ENCODE measurements around the gene LHX5.

The LHX5 gene

DNA sequence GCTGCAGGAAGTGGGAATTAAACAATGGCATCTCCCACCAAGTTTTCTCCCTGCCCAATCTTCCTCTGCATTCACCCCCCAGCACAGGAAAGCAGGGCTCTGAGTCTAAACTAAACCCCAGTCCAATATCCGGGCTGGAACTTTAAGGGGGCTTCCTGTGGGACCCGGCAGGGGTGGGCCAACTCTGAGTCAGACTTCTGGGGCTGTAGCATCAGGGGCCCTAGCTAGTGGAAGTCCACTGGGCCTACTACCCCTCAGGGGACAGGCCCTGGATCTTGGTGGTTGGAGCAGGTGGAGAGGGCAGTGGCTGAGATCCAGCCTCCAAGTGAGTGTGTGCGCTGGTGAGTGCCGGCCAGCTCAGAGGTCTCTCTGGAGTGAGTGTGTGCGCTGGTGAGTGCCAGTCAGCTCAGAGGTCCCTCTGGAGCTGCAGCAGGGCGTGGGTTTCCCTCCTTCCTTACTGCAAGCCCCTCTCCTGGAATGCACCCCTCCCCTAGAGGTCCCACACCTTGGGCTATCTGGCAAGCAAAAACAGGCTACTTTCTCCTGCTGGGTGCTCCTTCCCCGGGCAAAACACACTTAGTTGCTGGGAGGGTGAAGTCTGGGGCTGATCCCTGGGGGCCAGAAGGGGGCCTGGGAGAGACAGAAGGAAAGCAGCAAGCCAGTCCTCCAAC, 5.6 kb upstream of the LHX5 start:
- DNase-seq = no peak

DNA sequence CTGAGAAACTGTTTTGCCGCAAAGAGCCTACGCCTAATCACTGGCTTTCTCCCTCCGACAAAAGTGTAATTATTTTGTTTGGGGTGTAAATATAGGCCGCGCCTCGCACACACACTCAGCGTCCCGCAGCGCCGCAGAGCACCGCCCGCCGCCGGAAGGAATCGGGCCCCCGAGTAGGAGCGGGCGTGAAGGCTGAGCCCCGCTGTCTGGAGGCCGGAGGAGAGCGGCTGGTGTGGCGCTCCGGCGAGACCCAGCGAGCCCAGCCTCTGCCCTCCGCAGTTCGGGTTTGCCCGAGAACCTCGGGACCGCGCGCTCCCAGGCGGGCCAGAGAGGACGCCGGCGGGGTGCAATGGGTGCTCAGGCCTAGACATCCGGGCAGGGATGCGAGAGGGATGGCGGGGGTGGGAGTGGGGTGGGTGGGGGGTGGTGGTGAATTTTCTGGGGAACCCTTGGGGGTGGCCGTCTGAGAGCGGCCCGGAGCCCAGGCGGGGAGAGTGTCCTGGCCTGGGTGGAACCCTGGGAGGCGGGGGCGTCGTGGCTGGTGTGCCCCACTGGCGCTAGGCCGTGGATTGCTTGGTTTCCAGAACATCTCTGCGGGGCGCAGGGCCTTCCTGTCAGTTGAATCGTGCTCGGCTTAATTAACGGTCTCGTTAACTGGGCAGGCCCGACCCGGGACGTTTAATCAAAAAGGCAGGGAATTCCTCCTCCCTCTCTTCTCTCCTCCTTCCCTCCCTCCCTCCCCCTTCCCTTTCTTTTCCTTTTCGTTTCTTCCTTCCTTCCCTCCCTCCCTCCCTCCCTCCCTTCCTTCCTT, 4.7 kb upstream of the LHX5 start:
- no peak for DNase-seq

- no peak for DNase-seq
These were observed 3.9 kb upstream of the LHX5 start for GRCh38 chr12:113475451-113476175.

GRCh38 chr12:113474635-113475436, 3.2 kb upstream of the LHX5 start:
- no peak for DNase-seq

GRCh38 chr12:113473942-113474341, 2.3 kb upstream of the LHX5 start:
- DNase-seq = no peak

DNA sequence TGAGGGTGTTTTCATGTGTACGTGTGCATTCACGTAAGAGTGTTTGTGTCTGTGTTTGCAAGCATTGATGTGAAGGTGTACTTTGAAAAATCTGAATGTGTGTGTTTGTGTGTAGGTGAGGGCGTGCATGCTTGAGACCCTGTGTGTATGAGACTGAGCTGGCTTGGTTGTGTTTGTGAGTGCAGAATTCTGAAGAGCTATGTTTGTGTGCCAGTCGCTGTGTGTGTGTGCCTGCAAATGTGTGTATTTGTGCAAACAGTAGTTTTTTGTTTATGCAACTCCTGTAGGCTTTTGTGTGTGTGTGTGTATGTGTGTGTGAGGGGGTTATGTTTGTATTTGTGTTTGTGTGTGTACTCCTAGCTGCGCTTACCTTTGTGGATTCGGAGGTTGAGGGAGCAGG, 1.7 kb upstream of the LHX5 start:
- no peak for DNase-seq

DNA sequence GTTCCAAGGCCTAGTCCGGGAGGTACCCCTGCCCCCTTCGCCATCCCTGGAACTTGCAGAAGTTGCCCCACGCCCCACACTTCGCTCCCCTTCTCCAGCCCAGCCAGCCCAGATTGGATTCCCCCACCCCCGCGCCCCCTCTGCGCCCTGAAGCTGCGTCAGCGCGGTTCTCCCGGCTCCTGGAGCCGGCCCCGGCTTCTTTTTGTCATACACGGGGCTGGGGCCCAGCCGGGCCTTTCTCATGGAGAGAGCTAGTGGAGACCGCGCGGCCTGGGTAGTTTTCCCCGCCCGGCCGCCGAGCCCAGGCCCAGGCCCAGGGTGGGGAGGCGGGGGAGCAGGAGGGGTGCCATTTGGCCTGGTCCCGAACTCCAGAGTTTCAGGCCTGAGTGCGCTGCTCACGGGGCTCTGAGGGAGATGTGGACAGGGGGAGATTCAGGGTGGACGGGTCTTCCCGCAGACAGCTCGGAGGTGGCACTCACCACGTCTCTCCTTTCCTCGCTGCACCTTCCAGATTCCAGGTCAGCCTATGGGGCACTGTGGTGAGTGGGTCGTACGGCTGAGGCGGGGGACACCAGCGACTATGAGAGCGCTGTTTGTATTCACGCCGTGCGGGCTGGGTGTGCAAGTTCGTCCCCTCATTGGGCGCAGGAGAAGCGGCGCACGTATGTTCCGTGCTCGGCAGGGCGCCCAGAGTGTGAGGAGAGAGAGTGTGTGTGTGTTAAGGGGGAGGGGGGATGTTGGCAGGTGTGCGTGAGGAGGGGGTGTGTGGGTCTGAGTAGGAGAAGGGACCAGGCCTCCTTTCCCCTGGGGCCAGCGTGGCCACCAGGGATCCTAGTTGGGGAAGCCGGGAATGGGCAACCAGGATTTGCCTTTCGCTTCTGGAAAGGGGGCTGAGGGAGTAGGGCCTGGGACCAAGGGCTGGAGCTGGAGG, 785 bp upstream of the LHX5 start:
- no peak for DNase-seq

DNA sequence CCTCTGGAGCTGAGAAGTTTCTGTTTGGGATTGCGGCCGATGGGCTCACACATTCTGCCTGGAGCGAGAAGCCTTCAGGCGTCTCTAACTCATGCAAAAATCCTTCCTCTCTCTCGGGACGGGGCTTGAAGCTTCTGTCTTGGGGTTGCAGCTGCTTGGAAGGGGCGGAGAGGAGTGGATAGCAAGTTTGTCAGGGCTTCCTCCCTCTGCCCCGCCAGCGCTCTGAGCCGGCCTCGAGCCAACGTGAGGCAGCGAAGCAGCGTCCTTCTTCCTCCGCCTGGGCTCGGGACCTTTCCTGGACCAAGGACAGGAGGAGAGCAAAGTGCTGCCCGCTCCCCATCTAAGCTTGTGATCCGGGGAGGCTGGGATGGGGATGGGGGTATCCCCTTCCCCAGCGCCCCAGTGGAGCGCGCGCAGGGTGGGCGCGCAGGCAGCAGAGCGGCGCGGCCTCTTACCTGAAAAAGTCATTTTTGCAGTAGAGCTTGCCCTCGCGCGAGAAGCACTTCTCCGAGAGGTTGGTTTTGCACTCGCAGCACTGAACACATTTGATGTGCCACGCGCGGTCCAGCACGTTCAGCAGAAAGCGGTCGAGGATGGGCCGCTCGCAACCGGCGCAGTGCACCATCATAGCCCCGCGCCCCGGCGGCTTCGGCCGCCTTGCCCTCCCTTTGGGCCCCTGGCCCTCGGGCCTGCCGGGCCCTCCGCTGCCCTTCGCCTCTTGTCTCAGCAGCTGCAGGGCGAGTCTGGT, 626 bp downstream of the LHX5 start:
- DNase-seq = no peak

DNA sequence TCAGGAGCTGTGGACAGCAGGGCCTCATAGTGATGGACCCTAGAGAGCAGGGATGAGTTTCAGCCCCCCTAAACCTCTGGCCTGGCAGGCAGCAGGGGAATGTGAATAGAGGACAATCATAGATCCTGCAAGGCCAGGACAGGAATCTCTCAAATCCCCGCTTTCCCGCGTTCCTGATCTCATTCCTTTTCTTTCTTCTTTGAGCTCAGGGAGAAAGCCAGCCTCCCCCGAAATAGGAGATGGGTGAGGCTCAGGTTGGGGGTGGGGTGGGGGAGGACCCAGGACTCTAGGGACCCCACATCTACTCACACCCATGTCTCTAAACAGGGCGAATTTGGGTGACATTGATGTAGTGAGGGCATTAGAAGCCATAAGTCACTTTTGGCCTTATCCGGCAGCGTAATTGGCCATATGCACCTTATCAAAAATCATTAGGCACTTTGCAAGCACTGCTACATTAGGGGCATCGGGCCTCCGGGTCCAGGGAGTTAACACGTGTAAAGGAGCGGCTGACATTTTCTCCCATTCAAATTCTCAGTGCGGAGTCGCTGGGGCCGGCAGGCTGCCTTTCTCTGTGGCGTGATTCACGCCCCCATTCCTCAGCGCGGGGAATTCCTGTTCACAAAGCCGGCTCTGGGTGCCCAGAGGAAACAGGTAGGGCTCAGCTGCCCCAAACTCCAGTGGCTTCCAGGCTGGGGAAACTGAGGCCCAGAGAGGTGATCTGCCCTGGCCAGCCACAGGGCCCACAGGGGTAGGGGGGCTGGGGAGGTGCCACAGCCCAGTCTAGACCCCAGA, 1.5 kb downstream of the LHX5 start:
- DNase-seq = no peak

- no peak for DNase-seq
These were observed 2.3 kb downstream of the LHX5 start for GRCh38 chr12:113469224-113469948.

GRCh38 chr12:113468365-113469223, 3.1 kb downstream of the LHX5 start:
- DNase-seq = no peak

DNA sequence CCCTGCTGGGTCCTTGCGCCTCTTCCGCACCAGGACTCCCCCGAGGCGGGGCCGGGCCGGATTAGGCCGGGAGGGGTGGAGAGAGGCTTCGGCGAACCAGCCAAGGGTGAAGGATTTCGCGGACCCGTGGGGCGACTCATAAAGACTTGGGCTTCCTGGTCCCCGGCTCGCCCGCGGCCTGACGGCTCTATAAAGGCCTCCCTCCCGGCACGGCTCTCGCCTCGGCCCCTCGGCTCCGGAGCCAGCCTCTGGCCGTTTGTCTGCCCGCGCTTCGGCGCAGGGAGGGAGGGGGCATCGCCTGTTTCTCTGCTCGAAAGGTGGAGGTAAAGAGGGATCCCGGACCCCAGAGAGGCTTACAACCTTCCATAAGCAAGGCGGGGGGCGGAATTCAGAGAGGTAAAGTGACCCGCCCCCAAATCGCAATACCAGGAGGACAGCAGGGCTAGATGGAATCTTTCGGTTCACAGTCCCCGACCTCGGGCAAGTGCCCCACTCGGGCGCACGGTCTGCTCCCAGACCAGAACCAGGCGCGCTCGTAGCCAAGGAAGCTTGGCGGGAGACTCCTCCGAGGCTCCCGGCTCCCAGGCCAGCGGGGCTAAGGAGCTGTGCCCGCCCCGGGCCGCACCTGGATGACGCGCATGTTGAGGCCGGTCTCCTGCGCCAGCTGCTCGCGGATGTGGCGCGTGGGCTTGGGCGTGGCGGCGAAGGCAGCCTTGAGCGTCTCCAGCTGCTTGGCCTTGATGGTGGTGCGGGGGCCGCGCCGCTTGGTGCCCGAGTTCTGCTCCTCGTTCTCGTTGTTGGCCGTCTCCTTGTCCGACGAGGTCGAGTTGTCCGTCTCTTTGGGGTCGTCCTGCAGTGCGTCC, 3.9 kb downstream of the LHX5 start:
- DNase-seq = no peak

DNA sequence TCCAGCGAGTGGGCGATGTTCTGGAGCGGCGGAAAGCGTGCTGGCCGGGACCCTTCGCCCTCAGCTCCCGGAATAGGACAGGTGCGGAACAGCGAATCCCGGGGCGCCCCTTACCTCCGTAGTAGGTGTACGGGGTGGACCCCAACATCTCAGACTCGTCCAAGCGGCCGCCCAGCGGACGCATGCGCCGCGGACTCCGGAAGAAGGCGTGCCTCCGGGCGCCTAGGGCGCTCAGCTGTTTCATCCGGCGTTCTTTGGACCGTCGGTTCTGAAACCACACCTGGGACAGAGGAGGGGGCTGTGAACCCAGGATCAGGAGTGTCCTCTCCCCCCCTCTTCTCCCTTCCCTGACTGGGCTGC, 4.5 kb downstream of the LHX5 start:
- DNase-seq = no peak

DNA sequence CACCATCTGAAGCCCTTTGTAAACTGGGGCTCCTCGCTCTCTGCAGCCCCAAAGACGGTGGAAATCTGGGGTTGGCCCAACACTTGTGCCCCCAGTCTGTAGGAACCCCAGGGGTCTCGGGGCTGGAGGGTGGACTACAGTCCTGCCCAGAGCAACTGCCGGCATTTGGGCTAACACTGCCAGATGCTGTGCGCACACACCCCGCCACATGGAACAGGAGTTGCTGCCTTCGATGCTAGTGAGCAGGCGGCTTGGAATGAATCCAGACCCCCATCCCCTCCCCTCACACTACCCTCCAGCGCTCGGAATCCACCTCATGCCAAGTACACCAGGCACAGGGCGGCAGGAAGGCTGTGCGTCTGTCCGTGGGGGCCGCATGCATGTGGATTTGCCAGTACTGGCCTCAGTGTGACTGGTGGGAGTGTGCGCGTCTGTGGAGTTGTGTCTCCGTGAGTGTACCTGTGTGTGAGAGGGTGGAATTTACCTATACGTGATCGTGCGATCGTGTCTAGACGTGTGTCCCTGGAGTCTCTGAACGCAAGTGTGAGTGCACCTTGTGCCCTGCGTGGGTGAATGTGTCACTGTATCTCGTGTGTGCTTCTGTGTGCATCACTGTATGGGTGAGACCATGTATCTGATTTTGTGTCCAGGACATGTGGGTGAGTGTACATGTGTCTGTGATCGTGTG, 5.1 kb downstream of the LHX5 start:
- no peak for DNase-seq

DNA sequence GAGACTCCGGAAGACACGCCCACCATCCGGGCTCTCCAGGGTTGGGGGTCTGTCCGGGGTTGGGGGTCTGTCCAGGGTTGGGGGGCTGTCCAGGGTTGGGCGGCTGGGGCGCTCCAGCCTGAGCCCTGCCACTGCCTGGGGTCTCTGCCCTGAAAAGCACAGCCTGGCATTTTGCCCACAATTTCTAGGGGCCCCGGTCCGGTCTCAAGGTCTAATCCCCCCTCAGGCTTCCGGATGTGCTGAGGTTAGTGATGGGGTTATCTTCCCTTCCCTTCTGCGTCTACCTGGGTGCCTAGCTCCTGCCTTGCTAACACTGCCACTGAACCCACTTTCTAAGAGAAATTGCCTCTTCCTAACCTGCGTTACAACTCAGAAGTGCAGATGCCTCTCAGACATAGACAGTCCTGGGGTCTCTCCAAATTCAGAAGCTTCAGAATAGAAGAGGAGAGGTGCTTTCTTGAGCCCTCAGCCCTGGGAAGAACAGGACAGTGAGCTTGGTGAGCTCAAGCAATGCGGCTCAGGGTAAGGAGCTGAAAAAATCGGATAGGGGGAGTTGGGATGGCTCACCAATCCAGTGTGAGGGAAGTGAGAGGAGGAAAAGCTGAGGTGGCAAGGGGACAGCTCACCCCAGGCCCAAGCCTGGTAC, 5.7 kb downstream of the LHX5 start:
- no peak for DNase-seq
